Peyer's patch (tissue), 4 donors: ENCODE results near the gene FGGY.
"Not testable (repeated sequence)": the region's sequence is repeated elsewhere in the genome, so short reads cannot be mapped to it uniquely, and the experiment has no call there.

Source experiments
- CTCF ChIP-seq, 6 experiments: fragments of 450-650 bp in 4 of 6; fragments of 200-600 bp in 2 of 6; sonication (generic) in 1 of 6; IDR thresholded peaks; one replicate each; pipeline ENCODE4 v1.5.1; 2017 to 2019; ENCODE audit warnings: antibody characterized with exemption in 6 of 6, mild to moderate bottlenecking in 3 of 6, moderate library complexity in 1 of 6
- POLR2A ChIP-seq, 2 donors: fragments of 450-650 bp; IDR thresholded peaks; one replicate each; pipeline ENCODE4 v1.5.1; 2017; ENCODE audit warnings: antibody characterized with exemption in 2 of 2, mild to moderate bottlenecking in 2 of 2, moderate library complexity in 2 of 2

DNA sequence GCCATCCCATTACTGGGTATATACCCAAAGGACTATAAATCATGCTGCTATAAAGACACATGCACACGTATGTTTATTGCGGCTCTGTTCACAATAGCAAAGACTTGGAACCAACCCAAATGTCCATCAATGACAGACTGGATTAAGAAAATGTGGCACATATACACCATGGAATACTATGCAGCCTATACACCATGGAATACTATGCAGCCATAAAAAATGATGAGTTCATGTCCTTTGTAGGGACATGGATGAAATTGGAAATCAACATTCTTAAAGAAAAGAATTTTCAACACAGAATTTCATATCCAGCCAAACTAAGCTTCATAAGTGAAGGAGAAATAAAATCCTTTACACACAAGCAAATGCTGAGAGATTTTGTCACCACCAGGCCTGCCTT is 166.0 kb downstream of the FGGY start:
- TF ChIP-seq CTCF, POLR2A (IDR thresholded peaks at IDR 0.05): not testable (repeated sequence)
